Measurements from ENCODE around the gene SMG9. TPM values are rescaled to one million over a fixed set of nuclear protein-coding genes. Genes with fewer than 3 reads are reported as not detected.

SMG9 gene
- total RNA-seq, 1 experiment from 2014 or later = 49.9 TPM

- CTCF ChIA-PET = interaction anchor here (0.8 kb wide), 1 partner anchor 48 kb away, joined by 3 read pairs; no protein-coding TSS in a partner anchor
- Histone ChIP-seq H3K27ac (ENCODE audit: low read length) (no peak overlapping the region), H3K4me3 (ENCODE audit: low read depth in 2 of 2, low read length in 2 of 2) (no peak overlapping the region), H3K9me3 (ENCODE audit: control insufficient read depth, insufficient read depth, low read depth, low read length) (no peaks in the 10 kb centered on the region), H3K36me3 (ENCODE audit: control insufficient read depth, insufficient read depth, low read length) (no peaks in the 10 kb centered on the region), H3K4me1 (ENCODE audit: control insufficient read depth, insufficient read depth, low read length) (no peaks in the 10 kb centered on the region), H3K27me3 (ENCODE audit: control insufficient read depth, insufficient read depth, low read length) (no peaks in the 10 kb centered on the region)
- POLR2A ChIA-PET = interaction anchor here (0.7 kb wide), 1 partner anchor 61 kb away, joined by 3 read pairs; no protein-coding TSS in a partner anchor
- DNase-seq (ENCODE audit: low read depth, low spot score) (no peak), ATAC-seq (no peak)
- in situ Hi-C loops (cut with HindIII; ENCODE audit: low pct_unique_long_range_greater_than_20kb, low sequenced_read_pairs) = no loop called here
- intact Hi-C loops (cut with micrococcal nuclease; ENCODE audit: unreplicated experiment) = no loop called here
- BruUV-seq (replicated peaks) = no TSS peak
- TF ChIP-seq CTCF (IDR thresholded peaks at IDR 0.05) (no peak; the same call in 1 of the 2 replicates), POLR2AphosphoS5 (IDR thresholded peaks at IDR 0.05; ENCODE audit: low read depth, low read length) (no peak), TCF7L2 (IDR thresholded peaks at IDR 0.05; ENCODE audit: low read depth, low read length) (no peak), SIN3A (IDR thresholded peaks at IDR 0.05; ENCODE audit: borderline replicate concordance, insufficient read depth, low read depth, low read length) (no peak), REST (IDR thresholded peaks at IDR 0.05; ENCODE audit: insufficient read depth in 1 of 2, low read depth in 2 of 2, low read length in 1 of 2) (no peak)
Observed at GRCh38 chr19:43723588-43723987, 31.2 kb downstream of the SMG9 start.

GRCh38 chr19:43721469-43722048, 33.2 kb downstream of the SMG9 start:
- no TSS peak for BruUV-seq (replicated peaks)
- Histone ChIP-seq H3K4me3 (ENCODE audit: low read depth in 2 of 2, low read length in 2 of 2) (no peak overlapping the region), H3K27ac (ENCODE audit: low read length) (no peak overlapping the region), H3K36me3 (ENCODE audit: control insufficient read depth, insufficient read depth, low read length) (no peaks in the 10 kb centered on the region), H3K9me3 (ENCODE audit: control insufficient read depth, insufficient read depth, low read depth, low read length) (no peaks in the 10 kb centered on the region), H3K4me1 (ENCODE audit: control insufficient read depth, insufficient read depth, low read length) (no peaks in the 10 kb centered on the region), H3K27me3 (ENCODE audit: control insufficient read depth, insufficient read depth, low read length) (no peaks in the 10 kb centered on the region)
- in situ Hi-C loops (cut with HindIII; ENCODE audit: low pct_unique_long_range_greater_than_20kb, low sequenced_read_pairs) = no loop called here
- POLR2A ChIA-PET = interaction anchor here (0.6 kb wide), 1 partner anchor 24 kb away, joined by 5 read pairs; no protein-coding TSS in a partner anchor
- DNase-seq (ENCODE audit: low read depth, low spot score) (no peak), ATAC-seq (no peak)
- intact Hi-C loops (cut with micrococcal nuclease; ENCODE audit: unreplicated experiment) = no loop called here
- TF ChIP-seq SIN3A (IDR thresholded peaks at IDR 0.05; ENCODE audit: borderline replicate concordance, insufficient read depth, low read depth, low read length) (no peak), POLR2AphosphoS5 (IDR thresholded peaks at IDR 0.05; ENCODE audit: low read depth, low read length) (no peak), CTCF (IDR thresholded peaks at IDR 0.05) (no peak), TCF7L2 (IDR thresholded peaks at IDR 0.05; ENCODE audit: low read depth, low read length) (no peak), REST (IDR thresholded peaks at IDR 0.05; ENCODE audit: insufficient read depth in 1 of 2, low read depth in 2 of 2, low read length in 1 of 2) (no peak)
- CTCF ChIA-PET = interaction anchor here (0.6 kb wide), 1 partner anchor 42 kb away, joined by 3 read pairs; no protein-coding TSS in a partner anchor
